Raji (cell line): Measurements from ENCODE around the gene C1orf167.

ENCODE experiments used
- POLR2A ChIP-seq: IDR thresholded peaks from 2 replicates; pipeline ENCODE4 v1.6.1; 2011; ENCODE audit warnings: low read depth, low read length, control low read depth; ENCODE audit not compliant: insufficient read depth

The C1orf167 gene

GRCh38 chr1:11817192-11817591, 55.2 kb downstream of the C1orf167 start:
- TF ChIP-seq POLR2A: no peak

- no peak for TF ChIP-seq POLR2A
Observed at GRCh38 chr1:11822091-11822490, 60.1 kb downstream of the C1orf167 start.

GRCh38 chr1:11823366-11824137, 61.6 kb downstream of the C1orf167 start:
- no peak for TF ChIP-seq POLR2A

- TF ChIP-seq POLR2A: no peak
Observed at GRCh38 chr1:11825131-11825530, 63.1 kb downstream of the C1orf167 start.

GRCh38 chr1:11826946-11827345, 65.0 kb downstream of the C1orf167 start:
- TF ChIP-seq POLR2A: no peak

GRCh38 chr1:11828511-11828910, 66.5 kb downstream of the C1orf167 start:
- TF ChIP-seq POLR2A: no peak

GRCh38 chr1:11831945-11832725, 70.1 kb downstream of the C1orf167 start:
- TF ChIP-seq POLR2A: no peak

GRCh38 chr1:11833497-11833896, 71.5 kb downstream of the C1orf167 start:
- no peak for TF ChIP-seq POLR2A

GRCh38 chr1:11833900-11834299, 71.9 kb downstream of the C1orf167 start:
- no peak for TF ChIP-seq POLR2A

- no peak for TF ChIP-seq POLR2A
Observed at GRCh38 chr1:11835441-11836225, 73.6 kb downstream of the C1orf167 start.

GRCh38 chr1:11836955-11837766, 75.2 kb downstream of the C1orf167 start:
- no peak for TF ChIP-seq POLR2A

- TF ChIP-seq POLR2A: no peak
Observed at GRCh38 chr1:11837767-11838348, 75.9 kb downstream of the C1orf167 start.

- no peak for TF ChIP-seq POLR2A
Observed at GRCh38 chr1:11838349-11839272, 76.6 kb downstream of the C1orf167 start.
